Spinal cord (tissue), 10 donors: ENCODE results near the gene TIMP3. TPM values are rescaled to one million over a fixed set of nuclear protein-coding genes. Genes with fewer than 3 reads are reported as not detected.

Source experiments
- DNase-seq, 6 donors: peaks; one replicate each; pipeline versions ENCODE4 v3.0.0 to v3.0.0-alpha.2; 2013 to 2015; ENCODE audit warnings: low spot score in 6 of 6, low read depth in 4 of 6
- H3K27ac ChIP-seq: one replicate; pipeline ENCODE4 v1.5.1; 2013; ENCODE audit warnings: low read depth, low read length, control low read depth
- H3K27me3 ChIP-seq: one replicate; pipeline ENCODE4 v1.6.1; 2013; ENCODE audit warnings: low read length; ENCODE audit not compliant: control insufficient read depth, insufficient read depth
- H3K36me3 ChIP-seq: one replicate; pipeline ENCODE4 v1.6.1; 2013; ENCODE audit warnings: low read length; ENCODE audit not compliant: control insufficient read depth, insufficient read depth
- H3K4me1 ChIP-seq: one replicate; pipeline ENCODE4 v1.6.1; 2013; ENCODE audit warnings: low read length; ENCODE audit not compliant: control insufficient read depth, insufficient read depth
- H3K4me3 ChIP-seq: one replicate; pipeline ENCODE4 v1.5.1; 2013; ENCODE audit warnings: low read depth, low read length, control low read depth
- H3K9me3 ChIP-seq: one replicate; pipeline ENCODE4 v1.6.1; 2013; ENCODE audit warnings: low read length; ENCODE audit not compliant: control insufficient read depth, insufficient read depth
- WGBS: methylation state at CpG from one replicate; pipeline ENCODE4 v1.1.5; 2013; ENCODE audit warnings: missing lambda C conversion rate; ENCODE audit not compliant: insufficient coverage; 5-methylcytosine and 5-hydroxymethylcytosine counted together
- polyA plus RNA-seq, 2 donors: library from polyadenylated mRNA; unstranded; fragments of 120-200 nt; gene quantifications; one replicate each; pipeline ENCODE4 v1.2.1, GENCODE V29; 2013; ENCODE audit not compliant: insufficient read length in 2 of 2
- total RNA-seq, 2 donors: library from RNA; depleted of rRNA in 1 of 2; stranded (reverse); fragments of 120-200 nt in 1 of 2; fragments of >200 nt in 1 of 2; gene quantifications; one replicate each; pipeline versions ENCODE4 v1.2.3 to v1.2.4, GENCODE V29; 2013 to 2014
- donor health status: healthy.

TIMP3 gene
- total and polyA plus RNA-seq, 4 donors = 182 to 353 (median 229) TPM

DNA sequence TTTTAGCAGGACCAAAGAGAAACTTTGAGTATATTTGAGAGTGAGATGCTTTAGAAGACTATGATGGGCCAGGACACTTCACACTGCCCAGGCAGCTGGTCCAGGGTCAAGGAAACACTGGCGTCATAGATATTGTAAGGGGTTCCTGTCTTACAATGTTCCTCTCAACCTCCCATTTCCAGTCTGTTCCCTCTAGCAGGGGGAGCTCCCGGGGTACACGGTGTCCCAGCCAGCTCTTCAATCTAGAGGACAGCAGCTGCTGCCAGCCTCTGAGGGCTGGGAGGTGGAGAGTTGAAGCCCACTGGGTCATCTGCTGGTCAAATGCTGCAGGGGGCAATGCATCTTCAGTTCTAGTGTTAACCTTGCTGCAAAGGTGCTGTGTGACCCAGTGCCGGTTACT is 40.7 kb upstream of the TIMP3 start:
- no peak overlapping the region for H3K4me3 ChIP-seq
- H3K4me1 ChIP-seq = peaks cover 23% of the 10 kb centered on the region
- WGBS = 81% methylated on average over 3 of the region's 4 CpGs
- no peaks in the 10 kb centered on the region for H3K36me3 ChIP-seq
- no peaks in the 10 kb centered on the region for H3K9me3 ChIP-seq
- DNase-seq = no peak
- no peak overlapping the region for H3K27ac ChIP-seq
- H3K27me3 ChIP-seq = no peaks in the 10 kb centered on the region

DNA sequence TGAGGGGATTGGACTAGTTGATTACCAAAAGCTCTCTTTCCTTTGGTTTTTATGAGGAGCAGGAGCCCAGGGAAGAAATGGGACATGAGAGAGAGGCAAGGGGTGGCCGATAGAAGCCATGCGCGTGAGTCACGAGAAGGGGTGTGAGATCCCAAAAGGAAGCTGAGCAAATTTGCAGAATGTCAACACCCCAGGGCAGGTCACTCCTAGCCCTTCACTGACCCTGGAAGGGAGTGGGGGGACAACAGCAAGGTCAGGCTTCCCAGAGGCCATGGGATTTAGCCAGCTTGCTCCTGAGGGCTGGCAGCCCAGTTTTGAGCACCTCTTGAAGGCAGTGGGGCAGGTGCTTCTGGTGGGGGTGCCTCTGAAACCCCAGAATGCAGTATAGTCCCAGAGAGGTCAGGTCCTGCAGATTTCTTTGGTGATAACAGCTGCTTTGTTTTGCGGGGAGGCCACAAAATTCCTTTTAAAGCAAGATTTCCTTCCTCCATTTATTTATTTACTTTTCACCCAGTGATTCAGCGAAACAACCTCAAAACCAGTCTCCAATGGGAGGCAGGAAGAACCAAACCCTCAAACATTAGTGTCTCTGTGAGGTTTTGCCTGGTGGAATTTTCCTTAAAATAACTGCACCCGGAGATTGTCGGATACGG is 40.1 kb upstream of the TIMP3 start:
- H3K36me3 ChIP-seq = no peaks in the 10 kb centered on the region
- DNase-seq = no peak
- no peaks in the 10 kb centered on the region for H3K27me3 ChIP-seq
- H3K27ac ChIP-seq = peak overlapping the region; percentile 40
- 85% methylated on average over 6 of the region's 9 CpGs for WGBS
- no peak overlapping the region for H3K4me3 ChIP-seq
- H3K9me3 ChIP-seq = no peaks in the 10 kb centered on the region
- H3K4me1 ChIP-seq = peaks cover 23% of the 10 kb centered on the region

DNA sequence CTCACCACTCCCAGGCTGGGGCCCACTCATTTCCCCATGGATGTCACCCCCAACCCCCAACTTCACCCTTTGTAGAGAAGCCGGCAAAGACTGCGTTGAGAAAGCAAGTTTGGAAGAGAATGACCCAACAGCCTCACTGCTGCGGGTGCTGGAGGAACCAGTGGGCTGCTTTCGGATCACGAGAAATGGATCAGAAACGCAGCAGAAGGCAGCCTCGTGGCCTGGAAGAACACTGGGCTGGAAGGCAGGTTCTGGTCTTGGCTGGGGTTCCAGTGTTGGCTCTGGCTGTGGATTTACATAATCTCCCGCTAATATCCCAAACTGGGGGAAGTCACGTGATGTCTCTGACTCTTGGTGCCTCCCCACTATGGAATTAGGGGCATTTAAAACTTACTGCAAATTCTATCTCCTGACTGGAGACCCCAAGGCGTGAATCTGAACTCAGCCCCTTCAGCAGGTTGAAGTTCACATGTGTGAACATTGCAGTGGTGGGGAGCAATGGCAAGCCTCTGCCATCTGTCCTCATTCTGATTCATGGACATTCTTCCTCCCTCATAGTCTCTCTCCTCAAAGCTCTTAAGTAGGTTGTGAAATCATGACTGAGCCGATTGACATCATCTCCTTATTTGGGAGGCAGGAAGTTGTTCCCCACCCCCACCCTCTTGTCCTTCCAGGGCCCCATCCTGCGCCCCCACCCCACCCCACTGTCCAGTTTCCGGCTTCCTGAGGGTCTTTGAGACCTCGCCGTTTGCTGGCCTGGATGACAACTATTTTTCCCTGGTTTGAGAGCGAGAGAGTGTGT is 37.0 kb upstream of the TIMP3 start:
- peak in 1 of 6 donors; percentile 43 for DNase-seq
- no peaks in the 10 kb centered on the region for H3K27me3 ChIP-seq
- WGBS = 79% methylated on average over 10 of the region's 16 CpGs

DNA sequence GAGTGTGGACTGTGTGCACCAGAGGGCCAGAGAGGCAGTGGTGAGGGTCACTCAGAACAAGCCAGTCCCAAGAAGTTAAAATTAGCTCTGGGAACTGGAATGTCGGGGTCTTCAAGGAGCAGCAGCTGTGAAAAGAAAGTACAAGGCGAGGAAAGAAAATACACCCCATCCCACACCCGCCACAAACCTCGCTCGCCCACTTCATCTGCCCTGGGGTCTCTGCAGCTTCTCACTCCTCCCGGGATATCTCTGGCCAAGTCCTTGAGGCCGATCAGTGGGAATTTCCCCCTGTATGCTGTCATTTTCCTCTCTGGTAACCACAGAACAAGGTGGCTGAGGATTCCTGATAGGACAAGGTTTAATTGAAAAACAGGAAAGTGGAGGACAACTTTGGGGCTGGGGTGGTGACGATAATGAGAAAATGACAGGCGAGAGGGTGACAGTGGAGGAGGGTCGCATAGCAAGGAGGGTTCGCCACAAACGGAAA is 36.3 kb upstream of the TIMP3 start:
- H3K36me3 ChIP-seq = no peaks in the 10 kb centered on the region
- H3K4me3 ChIP-seq = no peak overlapping the region
- peaks cover 22% of the 10 kb centered on the region for H3K4me1 ChIP-seq
- DNase-seq = no peak
- peak overlapping the region; percentile 81 for H3K27ac ChIP-seq
- H3K27me3 ChIP-seq = no peaks in the 10 kb centered on the region
- H3K9me3 ChIP-seq = no peaks in the 10 kb centered on the region
- WGBS = 60% methylated on average over 9 of the region's 12 CpGs

More for the DNA sequence above, 37.0 kb upstream of the TIMP3 start:
- H3K36me3 ChIP-seq = no peaks in the 10 kb centered on the region
- no peak overlapping the region for H3K4me3 ChIP-seq
- no peaks in the 10 kb centered on the region for H3K9me3 ChIP-seq
- peak overlapping the region; percentile 81 for H3K27ac ChIP-seq
- peaks cover 23% of the 10 kb centered on the region for H3K4me1 ChIP-seq

DNA sequence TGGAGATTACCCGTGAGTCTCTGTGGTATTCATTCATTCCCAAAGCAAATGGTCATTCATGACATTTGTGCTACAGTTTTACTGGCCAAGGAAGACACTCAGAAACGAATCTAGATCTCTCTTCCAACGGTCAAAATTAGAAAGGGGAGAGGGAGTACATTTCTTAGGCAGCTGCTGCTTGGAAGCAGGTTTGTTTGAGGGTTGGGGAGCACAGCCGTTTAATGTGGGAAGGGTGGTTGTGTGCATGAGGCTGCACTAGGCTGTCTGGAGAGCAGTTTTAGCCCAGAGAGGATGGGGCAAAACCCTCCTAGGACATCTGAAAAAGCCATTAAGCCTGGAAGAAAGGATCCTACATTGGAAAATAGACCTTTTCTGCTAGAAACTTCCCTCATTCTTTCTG is 29.7 kb upstream of the TIMP3 start:
- no peaks in the 10 kb centered on the region for H3K9me3 ChIP-seq
- H3K27ac ChIP-seq = no peak overlapping the region
- DNase-seq = no peak
- 57% methylated on average over 1 of the region's 4 CpGs for WGBS
- H3K36me3 ChIP-seq = no peaks in the 10 kb centered on the region
- peaks cover 2% of the 10 kb centered on the region for H3K4me1 ChIP-seq
- H3K4me3 ChIP-seq = no peak overlapping the region
- no peaks in the 10 kb centered on the region for H3K27me3 ChIP-seq

DNA sequence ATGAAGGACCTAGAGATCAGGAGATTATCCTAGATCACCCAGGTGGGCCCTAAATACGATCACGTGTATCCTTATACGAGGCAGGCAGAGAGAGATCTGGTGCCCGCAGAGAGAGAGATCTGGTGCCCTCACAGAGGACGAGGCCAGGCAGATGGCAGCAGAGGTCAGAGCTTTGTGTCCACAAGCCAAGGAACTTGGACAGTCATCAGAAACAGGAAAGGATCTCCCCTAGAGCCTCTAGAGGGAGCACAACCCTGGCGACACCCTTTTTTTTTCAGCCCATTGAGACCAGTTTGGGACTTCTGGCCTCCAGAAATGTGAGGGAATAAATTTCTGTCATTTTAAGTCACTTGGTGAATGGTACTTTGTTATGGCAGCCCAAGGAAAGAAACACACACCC is 25.5 kb upstream of the TIMP3 start:
- no peaks in the 10 kb centered on the region for H3K36me3 ChIP-seq
- H3K4me1 ChIP-seq = peaks cover 9% of the 10 kb centered on the region
- H3K9me3 ChIP-seq = no peaks in the 10 kb centered on the region
- no peak overlapping the region for H3K27ac ChIP-seq
- H3K27me3 ChIP-seq = no peaks in the 10 kb centered on the region
- H3K4me3 ChIP-seq = no peak overlapping the region
- no peak for DNase-seq
- 77% methylated on average over 5 of the region's 6 CpGs for WGBS

DNA sequence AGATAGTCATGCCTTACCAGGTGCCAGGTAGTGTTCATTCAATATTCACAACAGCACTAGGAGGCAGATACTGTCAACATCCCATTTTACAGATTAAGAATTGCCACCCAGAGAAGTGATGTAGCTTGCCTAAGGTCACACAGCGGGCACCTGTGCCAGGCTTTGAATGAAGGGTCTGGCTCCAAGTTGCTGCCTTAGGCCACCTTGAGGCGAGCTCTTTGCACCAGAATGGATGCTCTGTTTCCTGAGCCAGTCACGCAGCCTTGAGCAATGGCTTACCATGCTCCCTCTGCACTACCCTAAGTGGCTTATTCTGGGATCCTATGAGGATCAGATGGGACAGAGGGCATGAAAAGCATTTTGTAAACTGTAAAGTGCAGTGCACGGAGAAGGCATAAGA is 25.1 kb upstream of the TIMP3 start:
- Histone ChIP-seq H3K27me3 (no peaks in the 10 kb centered on the region), H3K36me3 (no peaks in the 10 kb centered on the region), H3K9me3 (no peaks in the 10 kb centered on the region), H3K27ac (no peak overlapping the region), H3K4me3 (no peak overlapping the region), H3K4me1 (peaks cover 9% of the 10 kb centered on the region)
- DNase-seq = no peak
- 94% methylated on average over 4 of the region's 4 CpGs for WGBS

DNA sequence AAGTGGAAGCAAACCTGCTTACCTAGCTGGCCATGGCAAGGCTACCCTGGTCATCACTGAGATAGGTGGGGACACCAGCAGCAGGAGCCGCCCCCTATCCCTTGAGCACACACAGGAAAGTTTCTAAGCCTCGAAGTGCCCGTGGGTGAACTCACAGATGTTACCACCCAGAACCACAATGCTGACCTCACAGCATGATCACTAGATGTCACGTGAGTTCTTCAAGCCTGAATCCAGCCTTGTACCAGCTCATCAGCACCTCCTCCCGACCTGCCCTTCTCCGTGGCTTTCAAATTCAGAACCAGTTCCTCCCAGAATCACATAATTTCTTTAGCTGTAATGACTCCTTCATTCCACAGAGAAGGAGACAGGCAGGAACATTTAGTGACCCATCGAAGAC is 24.7 kb upstream of the TIMP3 start:
- no peaks in the 10 kb centered on the region for H3K9me3 ChIP-seq
- no peak overlapping the region for H3K4me3 ChIP-seq
- no peaks in the 10 kb centered on the region for H3K36me3 ChIP-seq
- H3K27ac ChIP-seq = no peak overlapping the region
- DNase-seq = no peak
- H3K27me3 ChIP-seq = no peaks in the 10 kb centered on the region
- H3K4me1 ChIP-seq = peaks cover 9% of the 10 kb centered on the region
- WGBS = 70% methylated on average over 5 of the region's 7 CpGs

DNA sequence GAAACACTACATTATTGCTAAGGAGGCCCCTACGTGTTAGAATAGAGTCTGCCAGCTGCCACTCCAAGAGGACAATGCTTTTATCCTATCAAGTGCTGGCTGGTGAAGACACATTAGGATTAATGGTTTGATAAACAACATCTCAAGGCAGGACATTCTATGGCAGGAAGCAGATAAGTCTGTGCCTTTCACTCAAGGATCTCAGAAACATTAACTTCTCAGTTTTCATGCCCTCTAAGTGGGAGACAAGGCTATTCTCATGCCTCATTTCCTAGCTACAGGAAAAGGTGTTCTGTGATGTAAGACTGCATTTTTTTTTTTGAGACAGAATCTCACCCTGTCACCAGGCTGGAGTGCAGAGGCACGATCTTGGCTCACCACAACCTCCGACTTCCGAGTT is 23.5 kb upstream of the TIMP3 start:
- peaks cover 9% of the 10 kb centered on the region for H3K4me1 ChIP-seq
- H3K4me3 ChIP-seq = no peak overlapping the region
- no peaks in the 10 kb centered on the region for H3K27me3 ChIP-seq
- DNase-seq = no peak
- WGBS = no CpG with 5 or more reads among the region's 4 CpGs
- H3K27ac ChIP-seq = no peak overlapping the region
- no peaks in the 10 kb centered on the region for H3K36me3 ChIP-seq
- no peaks in the 10 kb centered on the region for H3K9me3 ChIP-seq
